ENCODE data around the gene DCAF6. TPM values are rescaled to one million over a fixed set of nuclear protein-coding genes. Genes with fewer than 3 reads are reported as not detected.
"Not testable (repeated sequence)": the region's sequence is repeated elsewhere in the genome, so short reads cannot be mapped to it uniquely, and the experiment has no call there.

Gene DCAF6
- total RNA-seq, 4 donors from 2014 or later: 38.2 to 90.3 (median 54.8) TPM

DNA sequence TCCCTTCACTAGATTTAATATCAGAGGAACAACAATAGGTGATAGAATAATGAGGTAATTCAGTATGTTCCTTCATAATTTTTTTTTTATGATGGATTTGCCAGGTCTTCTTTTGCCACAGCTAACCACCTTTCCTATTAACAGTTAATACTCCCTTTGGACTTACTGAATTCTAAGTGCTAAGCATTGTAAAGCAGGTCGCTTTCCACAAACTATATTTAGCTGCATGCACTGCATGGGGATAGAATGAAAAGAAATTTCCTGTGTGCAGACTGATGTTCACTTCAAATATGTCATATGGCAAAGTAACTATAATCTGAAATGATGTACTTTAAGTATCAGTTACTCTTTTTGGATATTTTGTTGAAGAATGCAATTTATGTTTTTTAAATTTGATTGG lies 114.4 kb downstream of the DCAF6 start:
- H3K9me3 ChIP-seq: no peaks in the 10 kb centered on the region
- TF ChIP-seq POLR2A (IDR thresholded peaks at IDR 0.05) (no peak), POLR2AphosphoS5 (IDR thresholded peaks at IDR 0.05) (no peak), EP300 (IDR thresholded peaks at IDR 0.05) (no peak)
- TF ChIP-seq, protein P1, sequence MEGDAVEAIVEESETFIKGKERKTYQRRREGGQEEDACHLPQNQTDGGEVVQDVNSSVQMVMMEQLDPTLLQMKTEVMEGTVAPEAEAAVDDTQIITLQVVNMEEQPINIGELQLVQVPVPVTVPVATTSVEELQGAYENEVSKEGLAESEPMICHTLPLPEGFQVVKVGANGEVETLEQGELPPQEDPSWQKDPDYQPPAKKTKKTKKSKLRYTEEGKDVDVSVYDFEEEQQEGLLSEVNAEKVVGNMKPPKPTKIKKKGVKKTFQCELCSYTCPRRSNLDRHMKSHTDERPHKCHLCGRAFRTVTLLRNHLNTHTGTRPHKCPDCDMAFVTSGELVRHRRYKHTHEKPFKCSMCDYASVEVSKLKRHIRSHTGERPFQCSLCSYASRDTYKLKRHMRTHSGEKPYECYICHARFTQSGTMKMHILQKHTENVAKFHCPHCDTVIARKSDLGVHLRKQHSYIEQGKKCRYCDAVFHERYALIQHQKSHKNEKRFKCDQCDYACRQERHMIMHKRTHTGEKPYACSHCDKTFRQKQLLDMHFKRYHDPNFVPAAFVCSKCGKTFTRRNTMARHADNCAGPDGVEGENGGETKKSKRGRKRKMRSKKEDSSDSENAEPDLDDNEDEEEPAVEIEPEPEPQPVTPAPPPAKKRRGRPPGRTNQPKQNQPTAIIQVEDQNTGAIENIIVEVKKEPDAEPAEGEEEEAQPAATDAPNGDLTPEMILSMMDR (IDR thresholded peaks at IDR 0.05): no peak
- no peaks in the 10 kb centered on the region for H3K4me1 ChIP-seq
- 97% methylated on average over 1 of the region's 1 CpG for WGBS
- no peaks in the 10 kb centered on the region for H3K27me3 ChIP-seq
- no peak overlapping the region for H3K27ac ChIP-seq
- DNase-seq (ENCODE audit: low spot score in 2 of 2): no peak
- H3K36me3 ChIP-seq: peaks cover 8% of the 10 kb centered on the region
- H3K4me3 ChIP-seq: no peak overlapping the region

DNA sequence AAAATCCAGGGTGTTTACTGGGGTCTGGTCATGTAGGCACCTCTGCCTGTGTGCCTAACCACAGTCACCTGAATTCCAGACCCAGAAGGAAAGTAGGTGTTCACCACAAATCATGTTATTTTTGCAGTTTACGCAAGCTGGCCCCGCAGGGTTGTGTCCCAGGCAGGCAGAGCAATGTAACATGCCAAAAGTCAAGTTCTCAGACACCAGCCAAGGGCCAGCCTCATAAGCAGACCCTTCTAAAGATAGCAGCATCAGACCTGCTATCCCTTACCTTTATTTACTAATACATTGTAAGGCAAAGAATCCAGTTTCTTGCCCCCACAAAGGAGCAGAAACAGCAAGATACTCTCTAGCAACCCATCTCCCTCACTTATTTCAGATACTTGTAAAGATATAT lies 117.2 kb downstream of the DCAF6 start:
- no peaks in the 10 kb centered on the region for H3K4me1 ChIP-seq
- no peak for DNase-seq (ENCODE audit: low spot score in 2 of 2)
- H3K27ac ChIP-seq: no peak overlapping the region
- TF ChIP-seq, protein P1 (IDR thresholded peaks at IDR 0.05): no peak
- TF ChIP-seq POLR2A (IDR thresholded peaks at IDR 0.05) (no peak), POLR2AphosphoS5 (IDR thresholded peaks at IDR 0.05) (no peak), EP300 (IDR thresholded peaks at IDR 0.05) (no peak)
- peaks cover 11% of the 10 kb centered on the region for H3K36me3 ChIP-seq
- 86% methylated on average over 2 of the region's 2 CpGs for WGBS
- H3K9me3 ChIP-seq: no peaks in the 10 kb centered on the region
- H3K27me3 ChIP-seq: no peaks in the 10 kb centered on the region
- no peak overlapping the region for H3K4me3 ChIP-seq

DNA sequence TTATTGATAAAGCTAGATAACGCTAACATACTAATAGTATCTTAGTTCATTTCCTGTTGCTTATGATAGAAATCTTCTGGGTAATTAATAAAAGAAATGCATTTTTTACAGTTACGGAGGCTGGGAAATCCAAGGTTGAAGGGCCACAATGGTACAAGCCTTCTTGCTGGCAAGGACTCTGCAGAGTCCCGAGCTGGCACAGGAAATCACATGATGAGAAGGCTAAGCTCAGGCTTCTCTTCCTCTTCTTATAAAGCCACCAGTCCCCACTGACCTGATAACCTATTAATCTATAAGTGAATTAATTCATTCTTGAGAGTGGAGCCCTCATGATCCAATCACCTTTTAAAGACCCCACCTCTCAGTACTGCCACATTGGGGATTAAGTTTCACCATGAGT lies 117.6 kb downstream of the DCAF6 start:
- DNase-seq (ENCODE audit: low spot score in 2 of 2): no peak
- Histone ChIP-seq H3K36me3 (peaks cover 8% of the 10 kb centered on the region), H3K4me1 (no peaks in the 10 kb centered on the region), H3K27me3 (no peaks in the 10 kb centered on the region), H3K27ac (no peak overlapping the region), H3K9me3 (no peaks in the 10 kb centered on the region), H3K4me3 (no peak overlapping the region)
- WGBS: 76% methylated on average over 3 of the region's 3 CpGs
- TF ChIP-seq, protein P1 (IDR thresholded peaks at IDR 0.05): no peak
- TF ChIP-seq EP300 (IDR thresholded peaks at IDR 0.05): no peak
- TF ChIP-seq POLR2AphosphoS5 (IDR thresholded peaks at IDR 0.05): no peak
- no peak for TF ChIP-seq POLR2A (IDR thresholded peaks at IDR 0.05)

DNA sequence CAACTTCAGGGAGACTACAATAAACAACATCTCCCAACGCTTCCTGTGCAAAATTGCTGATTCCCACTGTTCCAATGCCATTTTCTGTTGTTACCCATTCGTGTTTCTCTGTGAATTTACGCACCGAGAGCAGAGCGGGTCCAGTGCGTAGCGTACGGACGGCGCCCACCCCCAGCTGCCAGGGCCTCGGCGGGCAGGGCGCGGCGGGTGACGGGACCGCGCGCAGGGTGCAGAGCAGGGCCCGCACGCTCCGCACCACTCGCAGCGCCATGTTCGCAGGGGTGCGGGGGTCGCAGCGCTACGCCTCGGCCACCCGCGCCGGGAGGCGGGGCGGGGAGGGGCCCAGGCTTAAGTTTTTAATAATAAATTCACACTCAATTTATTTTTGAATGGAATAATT lies 119.7 kb downstream of the DCAF6 start:
- DNase-seq (ENCODE audit: low spot score in 2 of 2); H3K9me3 ChIP-seq; H3K27me3 ChIP-seq; H3K27ac ChIP-seq; H3K4me1 ChIP-seq; H3K4me3 ChIP-seq: not testable (repeated sequence)
- 90% methylated on average over 35 of the region's 35 CpGs for WGBS
- H3K36me3 ChIP-seq: peaks cover 12% of the 10 kb centered on the region

DNA sequence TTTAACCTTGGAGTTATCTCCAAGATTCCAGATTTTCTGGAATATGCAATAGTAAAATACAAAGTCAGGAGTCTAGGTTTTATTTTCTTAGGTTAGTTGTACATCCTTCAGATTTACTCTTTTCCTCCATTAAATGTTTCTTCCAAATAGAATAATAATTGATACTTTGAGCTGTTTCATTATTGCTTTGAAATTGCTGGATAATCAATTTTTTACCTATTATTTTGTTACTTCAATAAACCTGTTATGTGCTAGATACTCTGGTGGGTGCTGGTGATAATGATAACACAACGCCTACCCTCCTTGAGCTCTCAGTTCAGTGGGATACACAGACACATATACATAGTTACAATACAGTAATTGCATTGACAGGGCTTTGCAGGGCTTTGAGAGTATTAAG lies 120.9 kb downstream of the DCAF6 start:
- Histone ChIP-seq H3K9me3 (no peaks in the 10 kb centered on the region), H3K4me3 (no peak overlapping the region), H3K36me3 (peaks cover 8% of the 10 kb centered on the region), H3K27ac (no peak overlapping the region), H3K27me3 (no peaks in the 10 kb centered on the region), H3K4me1 (no peaks in the 10 kb centered on the region)
- DNase-seq (ENCODE audit: low spot score in 2 of 2): no peak
- WGBS: 93% methylated on average over 1 of the region's 1 CpG
- TF ChIP-seq, protein P1 (IDR thresholded peaks at IDR 0.05): no peak
- TF ChIP-seq POLR2AphosphoS5 (IDR thresholded peaks at IDR 0.05) (no peak), EP300 (IDR thresholded peaks at IDR 0.05) (no peak), POLR2A (IDR thresholded peaks at IDR 0.05) (no peak)

DNA sequence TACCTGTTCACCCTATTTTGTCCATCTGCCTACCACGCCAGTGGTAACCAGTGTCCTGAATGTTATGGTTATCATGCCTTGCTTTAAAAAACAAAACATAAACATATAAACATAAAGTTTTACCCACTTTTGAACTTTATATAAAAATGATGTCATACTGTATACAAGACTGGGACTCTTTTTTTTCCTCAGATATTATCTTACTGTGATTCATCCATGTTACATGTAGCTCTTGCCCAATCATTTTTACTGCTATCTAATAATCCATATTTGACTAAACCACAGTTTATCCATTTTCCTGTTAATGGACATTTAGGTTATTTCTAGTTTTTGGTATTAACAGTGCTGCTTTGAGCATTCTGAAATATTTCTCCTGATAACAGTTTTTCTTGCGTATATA lies 121.4 kb downstream of the DCAF6 start:
- over 99% methylated on average over 2 of the region's 2 CpGs for WGBS
- H3K27ac ChIP-seq: no peak overlapping the region
- no peak for DNase-seq (ENCODE audit: low spot score in 2 of 2)
- no peak overlapping the region for H3K4me3 ChIP-seq
- no peaks in the 10 kb centered on the region for H3K9me3 ChIP-seq
- no peaks in the 10 kb centered on the region for H3K27me3 ChIP-seq
- no peaks in the 10 kb centered on the region for H3K4me1 ChIP-seq
- peaks cover 8% of the 10 kb centered on the region for H3K36me3 ChIP-seq
- TF ChIP-seq EP300 (IDR thresholded peaks at IDR 0.05) (no peak), POLR2AphosphoS5 (IDR thresholded peaks at IDR 0.05) (no peak), POLR2A (IDR thresholded peaks at IDR 0.05) (no peak)
- TF ChIP-seq, protein P1 (IDR thresholded peaks at IDR 0.05): no peak
